Cardiac fibroblast (primary cell): ENCODE results near the gene SLC25A17.
"Not testable (repeated sequence)": the region's sequence is repeated elsewhere in the genome, so short reads cannot be mapped to it uniquely, and the experiment has no call there.

Experiments used
- DNase-seq, 2 donors: peaks; one replicate each; pipeline versions ENCODE4 v3.0.0 to v3.0.0-alpha.2; 2010; ENCODE audit warnings: low read depth in 2 of 2
- H3K4me3 ChIP-seq, 2 donors: replicated peaks in 1 of 2; 1 replicate in 1 of 2; 2 replicates in 1 of 2; pipeline ENCODE4 v1.5.1; 2011; ENCODE audit warnings: low read depth in 2 of 2, low read length in 2 of 2, mild to moderate bottlenecking in 2 of 2, moderate library complexity in 1 of 2
- TF ChIP-seq, protein P1 (sequence below): IDR thresholded peaks from one replicate; pipeline ENCODE4 v1.5.1; 2011; ENCODE audit warnings: low read depth, mild to moderate bottlenecking, low read length, inconsistent platforms

The SLC25A17 gene

DNA sequence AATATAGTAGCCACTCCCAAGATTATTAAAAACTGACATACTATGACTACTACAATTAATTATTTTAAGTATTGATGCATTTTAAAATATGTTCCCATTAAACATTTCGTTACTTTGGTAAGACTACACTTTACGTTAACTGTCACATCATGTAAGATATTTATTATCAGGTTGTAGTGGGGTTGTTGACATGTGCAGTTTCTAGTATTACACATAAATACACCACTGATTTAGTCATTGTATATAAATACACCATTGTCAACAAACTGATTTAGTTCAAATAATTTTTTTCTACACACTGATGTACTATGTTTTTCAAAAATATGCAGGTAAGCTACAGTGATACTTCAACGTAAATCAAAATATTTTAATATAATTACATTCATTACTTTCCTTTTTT lies 25.8 kb upstream of the SLC25A17 start:
- no peak overlapping the region for H3K4me3 ChIP-seq
- TF ChIP-seq, protein P1, sequence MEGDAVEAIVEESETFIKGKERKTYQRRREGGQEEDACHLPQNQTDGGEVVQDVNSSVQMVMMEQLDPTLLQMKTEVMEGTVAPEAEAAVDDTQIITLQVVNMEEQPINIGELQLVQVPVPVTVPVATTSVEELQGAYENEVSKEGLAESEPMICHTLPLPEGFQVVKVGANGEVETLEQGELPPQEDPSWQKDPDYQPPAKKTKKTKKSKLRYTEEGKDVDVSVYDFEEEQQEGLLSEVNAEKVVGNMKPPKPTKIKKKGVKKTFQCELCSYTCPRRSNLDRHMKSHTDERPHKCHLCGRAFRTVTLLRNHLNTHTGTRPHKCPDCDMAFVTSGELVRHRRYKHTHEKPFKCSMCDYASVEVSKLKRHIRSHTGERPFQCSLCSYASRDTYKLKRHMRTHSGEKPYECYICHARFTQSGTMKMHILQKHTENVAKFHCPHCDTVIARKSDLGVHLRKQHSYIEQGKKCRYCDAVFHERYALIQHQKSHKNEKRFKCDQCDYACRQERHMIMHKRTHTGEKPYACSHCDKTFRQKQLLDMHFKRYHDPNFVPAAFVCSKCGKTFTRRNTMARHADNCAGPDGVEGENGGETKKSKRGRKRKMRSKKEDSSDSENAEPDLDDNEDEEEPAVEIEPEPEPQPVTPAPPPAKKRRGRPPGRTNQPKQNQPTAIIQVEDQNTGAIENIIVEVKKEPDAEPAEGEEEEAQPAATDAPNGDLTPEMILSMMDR: no peak
- DNase-seq: no peak

- no peak overlapping the region for H3K4me3 ChIP-seq
- DNase-seq: no peak
- TF ChIP-seq, protein P1: no peak
Observed at GRCh38 chr22:40838486-40838885, 19.3 kb upstream of the SLC25A17 start.

GRCh38 chr22:40834619-40835018 lies 15.5 kb upstream of the SLC25A17 start:
- DNase-seq: no peak
- H3K4me3 ChIP-seq: no peak overlapping the region
- TF ChIP-seq, protein P1: no peak

- DNase-seq: no peak
- H3K4me3 ChIP-seq: no peak overlapping the region
- TF ChIP-seq, protein P1: no peak
Observed at GRCh38 chr22:40829131-40829530, 10.0 kb upstream of the SLC25A17 start.

- TF ChIP-seq, protein P1: no peak
- no peak for DNase-seq
- no peak overlapping the region for H3K4me3 ChIP-seq
Observed at GRCh38 chr22:40826984-40827741, 8.0 kb upstream of the SLC25A17 start.

GRCh38 chr22:40826292-40826691 lies 7.1 kb upstream of the SLC25A17 start:
- DNase-seq, H3K4me3 ChIP-seq: not testable (repeated sequence)

GRCh38 chr22:40823426-40823825 lies 4.3 kb upstream of the SLC25A17 start:
- TF ChIP-seq, protein P1: no peak
- no peak overlapping the region for H3K4me3 ChIP-seq
- no peak for DNase-seq
